GM23248 (cell line): ENCODE data around the gene WNT7B. TPM values are rescaled to one million over a fixed set of nuclear protein-coding genes. Genes with fewer than 3 reads are reported as not detected.

Experiments used
- DNase-seq: peaks from one replicate; pipeline ENCODE4 v3.0.0-alpha.2; 2015
- H2AFZ ChIP-seq: fragments of 200-600 bp; sonication (generic); 2 replicates; pipeline ENCODE4 v1.6.1; 2016; ENCODE audit warnings: antibody characterized with exemption
- H3F3A ChIP-seq: fragments of 200-600 bp; sonication (generic); 2 replicates; pipeline ENCODE4 v1.6.1; 2016; ENCODE audit warnings: mild to moderate bottlenecking, antibody characterized with exemption, mixed run types; ENCODE audit not compliant: insufficient read depth
- H3K27ac ChIP-seq: fragments of 200-600 bp; sonication (generic); 2 replicates; pipeline ENCODE4 v1.5.1; 2016; ENCODE audit warnings: mild to moderate bottlenecking
- H3K27me3 ChIP-seq: fragments of 200-600 bp; sonication (generic); replicated peaks from 2 replicates; pipeline ENCODE4 v1.6.1; 2016; ENCODE audit warnings: mild to moderate bottlenecking; ENCODE audit not compliant: insufficient read depth
- H3K36me3 ChIP-seq: fragments of 200-600 bp; sonication (generic); 2 replicates; pipeline ENCODE4 v1.6.1; 2016; ENCODE audit warnings: low read depth, mild to moderate bottlenecking
- H3K4me1 ChIP-seq: fragments of 200-600 bp; sonication (generic); 2 replicates; pipeline ENCODE4 v1.6.1; 2016; ENCODE audit warnings: mild to moderate bottlenecking; ENCODE audit not compliant: insufficient read depth
- H3K4me2 ChIP-seq: fragments of 200-600 bp; sonication (generic); one replicate; pipeline ENCODE4 v1.6.1; 2016; ENCODE audit warnings: mild to moderate bottlenecking; ENCODE audit not compliant: unreplicated experiment
- H3K4me3 ChIP-seq: fragments of 200-600 bp; sonication (generic); 2 replicates; pipeline ENCODE4 v1.5.1; 2016; ENCODE audit warnings: mild to moderate bottlenecking
- H3K79me2 ChIP-seq: fragments of 200-600 bp; sonication (generic); 2 replicates; pipeline ENCODE4 v1.6.1; 2016; ENCODE audit warnings: mild to moderate bottlenecking; ENCODE audit not compliant: insufficient read depth
- H3K9ac ChIP-seq: fragments of 200-600 bp; sonication (generic); 2 replicates; pipeline ENCODE4 v1.6.1; 2016; ENCODE audit warnings: mild to moderate bottlenecking
- H3K9me2 ChIP-seq: fragments of 200-600 bp; sonication (generic); 2 replicates; pipeline ENCODE4 v1.6.1; 2016; ENCODE audit warnings: mixed run types, mild to moderate bottlenecking, moderate library complexity; ENCODE audit not compliant: insufficient read depth
- H3K9me3 ChIP-seq: fragments of 200-600 bp; sonication (generic); one replicate; pipeline ENCODE4 v1.6.1; 2017; ENCODE audit warnings: low read depth
- H4K20me1 ChIP-seq: fragments of 200-600 bp; sonication (generic); 2 replicates; pipeline ENCODE4 v1.6.0; 2016; ENCODE audit not compliant: insufficient read depth
- EZH2 ChIP-seq: fragments of 200-600 bp; sonication (generic); IDR thresholded peaks from 2 replicates; pipeline ENCODE4 v1.6.1; 2018; ENCODE audit warnings: antibody characterized with exemption, mild to moderate bottlenecking; ENCODE audit not compliant: insufficient read depth, poor library complexity, severe bottlenecking
- EZH2phosphoT487 ChIP-seq: fragments of 200-600 bp; sonication (generic); IDR thresholded peaks from 2 replicates; pipeline ENCODE4 v1.6.1; 2018; ENCODE audit warnings: antibody characterized with exemption, moderate library complexity, mild to moderate bottlenecking, low read depth; ENCODE audit not compliant: insufficient read depth
- WGBS, 2 experiments: methylation state at CpG; one replicate each; pipeline ENCODE4 v1.1.6; 2015 to 2017; ENCODE audit warnings: low lambda C conversion rate in 2 of 2, low coverage in 1 of 2; ENCODE audit errors: missing lambda C conversion rate in 2 of 2; 5-methylcytosine and 5-hydroxymethylcytosine counted together
- in situ Hi-C: fragments of 300-500 bp; cut with MboI; formaldehyde crosslinking; loops from 2 replicates; pipeline ENCODE4 v1.15.0; 2020
- polyA plus RNA-seq: library from polyadenylated mRNA; unstranded; fragments of >200 nt; fragmentation: Nextera tagmentation; extraction: Ambion mirVana; gene quantifications from 2 replicates; pipeline ENCODE4 v1.2.1, GENCODE V29; 2016
- total RNA-seq: library from RNA; depleted of rRNA; stranded (reverse); fragments of >200 nt; shearing (Covaris generic); gene quantifications from 2 replicates; pipeline ENCODE4 v1.2.3, GENCODE V29; 2014

Gene WNT7B
- total and polyA plus RNA-seq, 2 experiments from 2014 or later: not detected

DNA sequence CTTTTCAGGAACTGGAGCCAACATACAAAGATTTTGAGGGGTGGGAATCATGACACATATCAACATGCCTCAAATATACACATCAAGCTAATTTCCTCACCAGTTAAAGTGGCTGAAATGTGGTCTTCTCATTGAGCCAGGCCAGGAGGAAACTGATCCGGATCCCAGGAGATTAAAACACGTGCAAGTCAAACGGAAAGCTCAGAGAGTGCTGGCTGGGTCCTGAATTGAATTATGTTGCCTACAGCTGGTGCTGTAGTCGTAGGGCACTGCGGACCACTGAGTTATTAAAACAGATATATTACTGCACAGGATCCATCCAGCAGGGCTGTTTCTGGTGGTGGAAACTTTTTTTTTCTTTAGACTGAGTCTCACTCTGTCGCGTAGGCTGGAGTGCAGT, 14.1 kb upstream of the WNT7B start:
- no peak overlapping the region for H2AFZ ChIP-seq
- H4K20me1 ChIP-seq: no peaks in the 10 kb centered on the region
- in situ Hi-C loops: no loop called here
- no peaks in the 10 kb centered on the region for H3F3A ChIP-seq
- DNase-seq: no peak
- H3K36me3 ChIP-seq: no peaks in the 10 kb centered on the region
- peaks cover 9% of the 10 kb centered on the region for H3K4me1 ChIP-seq
- no peak overlapping the region for H3K9ac ChIP-seq
- H3K27ac ChIP-seq: no peak overlapping the region
- H3K27me3 ChIP-seq: no peaks in the 10 kb centered on the region
- no peak for TF ChIP-seq EZH2phosphoT487
- no peak for TF ChIP-seq EZH2
- 81 to 83% methylated on average over 7 of the region's 7 CpGs for WGBS, 2 experiments
- no peak overlapping the region for H3K4me2 ChIP-seq
- no peaks in the 10 kb centered on the region for H3K9me3 ChIP-seq
- no peak overlapping the region for H3K4me3 ChIP-seq
- H3K9me2 ChIP-seq: no peaks in the 10 kb centered on the region
- peaks cover 19% of the 10 kb centered on the region for H3K79me2 ChIP-seq

DNA sequence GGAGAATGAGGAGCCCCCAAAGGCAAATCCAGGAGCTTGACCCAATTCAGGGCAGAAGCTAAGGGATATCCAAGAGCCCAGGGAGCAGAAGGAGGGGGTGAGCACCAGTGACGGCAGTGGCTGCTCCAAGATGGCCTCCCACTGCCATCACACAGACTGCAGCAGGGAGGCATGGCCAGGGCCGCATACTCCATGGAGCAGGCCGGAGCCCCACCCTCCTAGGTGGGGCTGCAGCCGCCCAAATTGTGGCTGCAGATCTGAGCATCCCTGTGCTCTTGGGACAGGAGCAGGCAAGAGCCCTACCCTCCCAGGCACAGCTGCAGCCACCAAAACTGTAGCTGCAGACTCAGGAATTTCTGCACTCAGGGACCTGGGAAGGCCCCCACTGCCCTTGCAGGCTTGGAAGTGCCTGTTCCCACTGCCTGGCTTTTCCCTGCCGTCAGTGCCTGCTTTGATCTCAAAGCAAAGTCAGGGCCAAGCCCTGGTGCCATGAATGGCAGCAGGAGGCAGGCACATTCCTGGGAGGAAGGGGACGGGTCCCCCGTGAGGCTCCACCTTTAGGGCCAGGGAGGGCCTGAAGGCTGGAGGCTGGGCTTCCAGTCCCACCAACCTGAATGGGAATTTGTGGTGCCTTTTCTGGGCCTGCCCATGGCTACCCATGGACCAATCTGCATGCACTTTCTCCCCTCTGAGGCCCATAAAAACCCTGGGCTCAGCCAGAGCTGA, 10.3 kb upstream of the WNT7B start:
- Histone ChIP-seq H3K27ac (no peak overlapping the region), H4K20me1 (no peaks in the 10 kb centered on the region), H3K9me2 (no peaks in the 10 kb centered on the region), H3K9ac (no peak overlapping the region), H2AFZ (no peak overlapping the region), H3K79me2 (no peaks in the 10 kb centered on the region), H3K4me3 (no peak overlapping the region), H3K9me3 (no peaks in the 10 kb centered on the region), H3F3A (no peaks in the 10 kb centered on the region), H3K4me2 (no peak overlapping the region), H3K4me1 (no peaks in the 10 kb centered on the region), H3K27me3 (no peaks in the 10 kb centered on the region), H3K36me3 (no peaks in the 10 kb centered on the region)
- in situ Hi-C loops: loop anchor here (10.0 kb wide), 3 partner anchors 328 to 412 kb away; no protein-coding TSS in a partner anchor
- TF ChIP-seq EZH2phosphoT487 (no peak), EZH2 (no peak)
- WGBS, 2 experiments: 78 to 84% methylated on average over 5 to 7 of the region's 7 CpGs
- DNase-seq: no peak

DNA sequence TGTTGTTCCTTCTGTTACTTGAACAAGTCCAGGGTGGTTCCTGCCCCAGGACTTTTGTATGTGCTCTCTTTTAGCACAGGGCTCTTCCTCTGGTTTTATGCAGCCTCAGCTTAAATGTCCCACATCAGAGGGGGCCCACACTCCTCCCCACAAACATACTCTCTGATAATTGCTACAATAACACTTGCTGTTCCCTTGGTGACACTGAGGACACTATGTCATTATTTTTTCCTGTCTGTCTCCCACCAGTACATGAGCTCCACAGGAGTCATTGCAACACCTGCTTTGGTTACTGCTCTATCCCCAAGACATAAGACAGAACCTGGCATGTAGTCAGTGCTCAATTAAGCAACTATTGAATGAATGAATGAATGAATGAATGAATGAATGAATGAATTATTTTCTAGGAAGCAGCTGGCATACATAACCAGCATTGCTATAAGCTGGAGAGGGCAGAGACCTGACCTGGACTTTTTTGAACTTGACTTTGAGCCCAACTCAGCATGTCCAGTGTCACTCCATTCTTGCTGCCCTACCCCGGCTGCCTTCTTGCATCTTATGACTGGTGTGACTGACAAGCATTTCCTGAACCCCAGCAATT, 7.5 kb upstream of the WNT7B start:
- H3K9me2 ChIP-seq: no peaks in the 10 kb centered on the region
- no peaks in the 10 kb centered on the region for H3K9me3 ChIP-seq
- no peak overlapping the region for H3K27ac ChIP-seq
- H3K9ac ChIP-seq: no peak overlapping the region
- H3F3A ChIP-seq: no peaks in the 10 kb centered on the region
- no peaks in the 10 kb centered on the region for H3K4me1 ChIP-seq
- WGBS, 2 experiments: 85 to 88% methylated on average over 1 of the region's 1 CpG
- H4K20me1 ChIP-seq: no peaks in the 10 kb centered on the region
- H2AFZ ChIP-seq: no peak overlapping the region
- no peak for DNase-seq
- H3K4me2 ChIP-seq: no peak overlapping the region
- no peaks in the 10 kb centered on the region for H3K79me2 ChIP-seq
- H3K36me3 ChIP-seq: no peaks in the 10 kb centered on the region
- no peak overlapping the region for H3K4me3 ChIP-seq
- in situ Hi-C loops: loop anchor here (10.0 kb wide), 3 partner anchors 330 to 410 kb away; no protein-coding TSS in a partner anchor
- no peaks in the 10 kb centered on the region for H3K27me3 ChIP-seq
- TF ChIP-seq EZH2 (no peak), EZH2phosphoT487 (no peak)

DNA sequence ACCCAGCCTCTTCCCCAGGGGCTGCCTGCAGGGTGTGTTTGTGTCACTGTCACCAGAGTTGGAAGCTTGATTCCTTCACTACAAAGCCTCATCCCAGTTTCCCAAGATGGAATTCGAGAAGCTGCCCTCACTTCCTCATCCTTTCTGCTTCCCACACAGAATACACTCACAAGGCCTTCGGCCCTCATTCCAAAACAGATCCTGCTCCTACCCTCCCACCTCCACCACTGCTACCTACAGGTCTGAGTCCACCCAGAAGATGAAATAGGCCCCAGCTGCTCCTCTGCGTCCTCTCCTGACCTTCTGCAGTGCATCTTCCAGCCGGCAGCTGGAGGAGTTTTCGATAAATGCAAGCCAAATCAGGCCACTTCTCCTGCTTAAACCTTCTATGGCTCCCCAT, 6.8 kb upstream of the WNT7B start:
- Histone ChIP-seq H3K36me3 (no peaks in the 10 kb centered on the region), H3K4me3 (no peak overlapping the region), H3K4me2 (no peak overlapping the region), H3K79me2 (no peaks in the 10 kb centered on the region), H3K9me2 (no peaks in the 10 kb centered on the region), H2AFZ (no peak overlapping the region), H3K9me3 (no peaks in the 10 kb centered on the region), H3K9ac (no peak overlapping the region), H3K4me1 (no peaks in the 10 kb centered on the region), H4K20me1 (no peaks in the 10 kb centered on the region), H3K27ac (no peak overlapping the region), H3K27me3 (no peaks in the 10 kb centered on the region), H3F3A (no peaks in the 10 kb centered on the region)
- DNase-seq: no peak
- in situ Hi-C loops: loop anchor here (10.0 kb wide), 3 partner anchors 331 to 409 kb away; no protein-coding TSS in a partner anchor
- TF ChIP-seq EZH2phosphoT487 (no peak), EZH2 (no peak)
- WGBS, 2 experiments: 77 to 80% methylated on average over 5 of the region's 5 CpGs
